ENCODE data around the gene RXRG. TPM values are rescaled to one million over a fixed set of nuclear protein-coding genes. Genes with fewer than 3 reads are reported as not detected.
A peak's percentile ranks its signal among the peaks of the same experiment; 100 is the strongest.

RXRG gene
- total and polyA plus RNA-seq, 2 donors (not counting 3 experiments of a cell fraction or from before 2014, with no cell fraction given) = not detected

DNA sequence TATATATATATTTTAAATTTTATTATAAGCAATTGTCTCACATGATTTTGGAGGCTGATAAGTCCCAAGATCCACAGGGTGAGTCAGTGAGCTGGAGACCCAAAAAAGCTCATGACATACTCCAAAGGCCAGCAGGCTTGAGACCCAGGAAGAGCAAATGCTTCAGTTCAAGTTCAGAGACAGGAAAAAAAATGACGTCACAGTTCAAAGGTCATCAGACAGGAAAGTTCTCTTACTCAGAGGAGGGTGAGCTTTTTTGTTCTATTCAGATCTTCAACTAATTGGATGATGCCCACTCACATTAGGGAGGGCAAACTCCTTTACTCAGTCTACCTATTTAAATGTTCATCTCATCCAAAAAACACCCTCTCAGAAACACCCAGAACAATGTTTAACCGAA, 18.2 kb downstream of the RXRG start:
- intact Hi-C loops (cut with micrococcal nuclease) = loop anchor here (2.0 kb wide), 1 partner anchor 14 kb away; no protein-coding TSS in a partner anchor
- no peak overlapping the region for H3K9ac ChIP-seq (replicated peaks; ENCODE audit: extremely low read depth, insufficient read depth, low read length)
- no TSS peak for BruUV-seq (replicated peaks)
- no peak for TF ChIP-seq GATA2 (IDR thresholded peaks at IDR 0.05; ENCODE audit: insufficient read depth, insufficient read length, low read depth, low read length)
- peak; percentile 42 for TF ChIP-seq JUN (IDR thresholded peaks at IDR 0.05; ENCODE audit: borderline replicate concordance, insufficient read depth, insufficient read length, low read depth)
- peak; percentile 18 for TF ChIP-seq FOS (IDR thresholded peaks at IDR 0.05; ENCODE audit: borderline replicate concordance, insufficient read depth, low read length)
- TF ChIP-seq POLR2AphosphoS5 (IDR thresholded peaks at IDR 0.05; ENCODE audit: insufficient read depth, low read depth, low read length) = no peak
- no peaks in the 10 kb centered on the region for H3K36me3 ChIP-seq (ENCODE audit: control insufficient read depth in 2 of 2, extremely low read depth in 1 of 2, insufficient read depth in 2 of 2, low read length in 2 of 2)
- DNase-seq (ENCODE audit: low read depth, low spot score) (peak; percentile 14), FAIRE-seq (no peak)
- H3K4me1 ChIP-seq (ENCODE audit: control insufficient read depth, extremely low read depth, insufficient read depth, low read length) = peaks cover 5% of the 10 kb centered on the region
- H3K9me1 ChIP-seq (replicated peaks; ENCODE audit: control insufficient read depth, extremely low read depth, insufficient read depth, low read length) = no peaks in the 10 kb centered on the region
- ChIA-PET CTCF (no interaction called here), POLR2A (no interaction called here)
- no peaks in the 10 kb centered on the region for H4K20me1 ChIP-seq (replicated peaks; ENCODE audit: control insufficient read depth, extremely low read depth, insufficient read depth, low read length)
- dilution Hi-C loops (cut with MboI; ENCODE audit: extremely low pct_ligation_motif_present, low sequenced_read_pairs) = no loop called here
- no peak overlapping the region for H3K4me3 ChIP-seq (replicated peaks in 1 of 3; ENCODE audit: insufficient read depth in 1 of 3, low read depth in 1 of 3, low read length in 3 of 3)
- H3K27ac ChIP-seq (ENCODE audit: insufficient read depth, low read depth, low read length) = no peak overlapping the region
- no peak overlapping the region for H3K4me2 ChIP-seq (ENCODE audit: insufficient read depth, low read length)
- no peaks in the 10 kb centered on the region for H3K9me3 ChIP-seq (replicated peaks; ENCODE audit: control insufficient read depth, insufficient read depth, low read length)
- H2AFZ ChIP-seq (ENCODE audit: low read depth, low read length) = no peak overlapping the region
- no peaks in the 10 kb centered on the region for H3K27me3 ChIP-seq (ENCODE audit: control insufficient read depth in 2 of 2, insufficient read depth in 2 of 2, low read length in 2 of 2)
- H3K79me2 ChIP-seq (ENCODE audit: control insufficient read depth, insufficient read depth, low read length) = no peaks in the 10 kb centered on the region

DNA sequence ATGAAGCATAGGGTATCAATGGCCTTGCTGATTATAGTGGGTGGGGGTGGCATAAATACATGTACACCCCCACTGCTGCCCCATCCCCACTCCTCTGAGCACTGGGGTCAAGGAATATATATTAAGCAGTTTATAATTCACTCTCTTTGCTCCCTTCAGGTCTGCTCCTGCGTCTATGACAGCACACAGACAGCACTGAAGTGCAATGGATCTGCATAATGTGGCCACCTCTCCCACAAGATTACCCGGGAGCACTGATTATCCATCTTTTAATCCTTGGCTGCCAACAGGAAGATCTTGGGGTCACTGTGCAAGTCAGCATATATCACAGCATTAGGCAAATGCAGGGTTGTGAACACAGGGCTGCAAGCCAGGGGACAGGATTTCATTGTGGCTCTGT, 19.3 kb downstream of the RXRG start:
- Histone ChIP-seq H3K27me3 (ENCODE audit: control insufficient read depth in 2 of 2, insufficient read depth in 2 of 2, low read length in 2 of 2) (no peaks in the 10 kb centered on the region), H3K79me2 (ENCODE audit: control insufficient read depth, insufficient read depth, low read length) (no peaks in the 10 kb centered on the region), H3K9me1 (replicated peaks; ENCODE audit: control insufficient read depth, extremely low read depth, insufficient read depth, low read length) (no peaks in the 10 kb centered on the region), H3K27ac (ENCODE audit: insufficient read depth, low read depth, low read length) (no peak overlapping the region), H3K4me2 (ENCODE audit: insufficient read depth, low read length) (no peak overlapping the region), H3K4me1 (ENCODE audit: control insufficient read depth, extremely low read depth, insufficient read depth, low read length) (peaks cover 5% of the 10 kb centered on the region), H3K9me3 (replicated peaks; ENCODE audit: control insufficient read depth, insufficient read depth, low read length) (no peaks in the 10 kb centered on the region), H3K4me3 (replicated peaks in 1 of 3; ENCODE audit: insufficient read depth in 1 of 3, low read depth in 1 of 3, low read length in 3 of 3) (no peak overlapping the region), H2AFZ (ENCODE audit: low read depth, low read length) (no peak overlapping the region), H3K36me3 (ENCODE audit: control insufficient read depth in 2 of 2, extremely low read depth in 1 of 2, insufficient read depth in 2 of 2, low read length in 2 of 2) (no peaks in the 10 kb centered on the region), H4K20me1 (replicated peaks; ENCODE audit: control insufficient read depth, extremely low read depth, insufficient read depth, low read length) (no peaks in the 10 kb centered on the region), H3K9ac (replicated peaks; ENCODE audit: extremely low read depth, insufficient read depth, low read length) (no peak overlapping the region)
- FAIRE-seq (no peak), DNase-seq (ENCODE audit: low read depth, low spot score) (no peak)
- TF ChIP-seq POLR2AphosphoS5 (IDR thresholded peaks at IDR 0.05; ENCODE audit: insufficient read depth, low read depth, low read length) = no peak
- no peak for TF ChIP-seq FOS (IDR thresholded peaks at IDR 0.05; ENCODE audit: borderline replicate concordance, insufficient read depth, low read length)
- TF ChIP-seq, protein P1, sequence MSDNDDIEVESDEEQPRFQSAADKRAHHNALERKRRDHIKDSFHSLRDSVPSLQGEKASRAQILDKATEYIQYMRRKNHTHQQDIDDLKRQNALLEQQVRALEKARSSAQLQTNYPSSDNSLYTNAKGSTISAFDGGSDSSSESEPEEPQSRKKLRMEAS (IDR thresholded peaks at IDR 0.05; ENCODE audit: insufficient read depth, insufficient read length) = no peak
- no peak for TF ChIP-seq GATA2 (IDR thresholded peaks at IDR 0.05; ENCODE audit: insufficient read depth, insufficient read length, low read depth, low read length)
- TF ChIP-seq JUN (IDR thresholded peaks at IDR 0.05; ENCODE audit: borderline replicate concordance, insufficient read depth, insufficient read length, low read depth) = no peak
- TF ChIP-seq EZH2 (IDR thresholded peaks at IDR 0.05; ENCODE audit: borderline replicate concordance, low read depth, low read length, severe bottlenecking) = no peak
- no peak for TF ChIP-seq POLR2A (IDR thresholded peaks at IDR 0.05; ENCODE audit: low read depth, low read length)
- TF ChIP-seq MYC (IDR thresholded peaks at IDR 0.05; ENCODE audit: low read depth, low read length) = no peak
- TF ChIP-seq, protein P2, sequence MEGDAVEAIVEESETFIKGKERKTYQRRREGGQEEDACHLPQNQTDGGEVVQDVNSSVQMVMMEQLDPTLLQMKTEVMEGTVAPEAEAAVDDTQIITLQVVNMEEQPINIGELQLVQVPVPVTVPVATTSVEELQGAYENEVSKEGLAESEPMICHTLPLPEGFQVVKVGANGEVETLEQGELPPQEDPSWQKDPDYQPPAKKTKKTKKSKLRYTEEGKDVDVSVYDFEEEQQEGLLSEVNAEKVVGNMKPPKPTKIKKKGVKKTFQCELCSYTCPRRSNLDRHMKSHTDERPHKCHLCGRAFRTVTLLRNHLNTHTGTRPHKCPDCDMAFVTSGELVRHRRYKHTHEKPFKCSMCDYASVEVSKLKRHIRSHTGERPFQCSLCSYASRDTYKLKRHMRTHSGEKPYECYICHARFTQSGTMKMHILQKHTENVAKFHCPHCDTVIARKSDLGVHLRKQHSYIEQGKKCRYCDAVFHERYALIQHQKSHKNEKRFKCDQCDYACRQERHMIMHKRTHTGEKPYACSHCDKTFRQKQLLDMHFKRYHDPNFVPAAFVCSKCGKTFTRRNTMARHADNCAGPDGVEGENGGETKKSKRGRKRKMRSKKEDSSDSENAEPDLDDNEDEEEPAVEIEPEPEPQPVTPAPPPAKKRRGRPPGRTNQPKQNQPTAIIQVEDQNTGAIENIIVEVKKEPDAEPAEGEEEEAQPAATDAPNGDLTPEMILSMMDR (IDR thresholded peaks at IDR 0.05; ENCODE audit: extremely low read depth in 1 of 2, insufficient read depth in 1 of 2, low read depth in 1 of 2, low read length in 2 of 2) = no peak
- dilution Hi-C loops (cut with MboI; ENCODE audit: extremely low pct_ligation_motif_present, low sequenced_read_pairs) = no loop called here
- BruUV-seq (replicated peaks) = no TSS peak
- ChIA-PET POLR2A (no interaction called here), CTCF (no interaction called here)
- intact Hi-C loops (cut with micrococcal nuclease) = loop anchor here (2.0 kb wide), 1 partner anchor 13 kb away; no protein-coding TSS in a partner anchor

Measured in endothelial cell of umbilical vein (primary cell).